Esophagus squamous epithelium (tissue), 5 donors: Measurements from ENCODE around the gene RREB1. TPM values are rescaled to one million over a fixed set of nuclear protein-coding genes. Genes with fewer than 3 reads are reported as not detected.

Experiments used
- DNase-seq: peaks from one replicate; lab custom pipeline; 2025; lab: John Stamatoyannopoulos, UW
- H3K27ac ChIP-seq, 4 donors: fragments of 200-600 bp; sonication (generic); one replicate each; pipeline ENCODE4 v1.5.1; 2016 to 2019; ENCODE audit warnings: mild to moderate bottlenecking in 1 of 4
- H3K27me3 ChIP-seq, 4 donors: fragments of 200-600 bp; sonication (generic); 1 replicate in 3 of 4; 2 replicates in 1 of 4; pipeline versions ENCODE4 v1.5.1 to v1.6.0; 2017 to 2021; ENCODE audit warnings: antibody characterized with exemption in 1 of 4
- H3K36me3 ChIP-seq, 3 donors: fragments of 200-600 bp; sonication (generic); one replicate each; pipeline ENCODE4 v1.5.1; 2016 to 2019
- H3K4me1 ChIP-seq, 3 donors: fragments of 200-600 bp; sonication (generic); one replicate each; pipeline ENCODE4 v1.5.1; 2017 to 2019
- H3K4me3 ChIP-seq, 4 donors: fragments of 200-600 bp; sonication (generic); 1 replicate in 3 of 4; 2 replicates in 1 of 4; pipeline ENCODE4 v1.5.1; 2016 to 2019; ENCODE audit warnings: mild to moderate bottlenecking in 2 of 4, moderate library complexity in 1 of 4
- H3K9me3 ChIP-seq, 3 donors: fragments of 200-600 bp; sonication (generic); one replicate each; pipeline ENCODE4 v1.5.1; 2016 to 2019
- CTCF ChIP-seq, 6 experiments: fragments of 450-650 bp in 4 of 6; fragments of 200-600 bp in 2 of 6; sonication (generic) in 2 of 6; IDR thresholded peaks; one replicate each; pipeline ENCODE4 v1.5.1; 2016 to 2019; ENCODE audit warnings: antibody characterized with exemption in 6 of 6, mild to moderate bottlenecking in 4 of 6, moderate library complexity in 4 of 6
- POLR2A ChIP-seq, 4 donors: fragments of 450-650 bp; IDR thresholded peaks; one replicate each; pipeline ENCODE4 v1.6.1; 2017; ENCODE audit warnings: antibody characterized with exemption in 4 of 4, mild to moderate bottlenecking in 4 of 4, moderate library complexity in 3 of 4
- WGBS, 2 donors: methylation state at CpG; one replicate each; pipeline ENCODE4 v1.1.5; 2018; 5-methylcytosine and 5-hydroxymethylcytosine counted together
- intact Hi-C: fragments of 100-400 bp; cut with DNase I; formaldehyde crosslinking; loops from one replicate; pipeline ENCODE4 v1.15.0; 2022
- total RNA-seq, 4 donors: library from RNA; depleted of rRNA; stranded (reverse); fragments of >200 nt; gene quantifications; one replicate each; pipeline ENCODE4 v1.1.0, GENCODE V29; 2016
- donor health status: DM: yes; HTN: yes; CAD: no.

RREB1 gene
- total RNA-seq, 4 donors from 2014 or later, result 41.7 to 79.6 (median 57.5) TPM

- Histone ChIP-seq H3K27me3 (no peaks in the 10 kb centered on the region), H3K27ac (peak overlapping the region in 2 of 4 donors; percentile 14 to 32), H3K36me3 (no peaks in the 10 kb centered on the region), H3K9me3 (no peaks in the 10 kb centered on the region), H3K4me1 (peaks cover 0 to 13% (median 0%) of the 10 kb centered on the region in 3 donors), H3K4me3 (no peak overlapping the region)
- intact Hi-C loops, result no loop called here
- DNase-seq, result no peak
- TF ChIP-seq POLR2A (IDR thresholded peaks at IDR 0.05), result no peak
- no peak for TF ChIP-seq CTCF (IDR thresholded peaks at IDR 0.05)
- WGBS, 2 donors, result 65 to 76% methylated on average over 9 of the region's 9 CpGs
Measured at GRCh38 chr6:7073821-7074525, 33.8 kb upstream of the RREB1 start.

GRCh38 chr6:7074870-7075269 is 32.9 kb upstream of the RREB1 start:
- intact Hi-C loops, result no loop called here

GRCh38 chr6:7075341-7076000 is 32.3 kb upstream of the RREB1 start:
- Histone ChIP-seq H3K9me3 (no peaks in the 10 kb centered on the region), H3K27ac (no peak overlapping the region), H3K27me3 (no peaks in the 10 kb centered on the region), H3K36me3 (no peaks in the 10 kb centered on the region), H3K4me3 (no peak overlapping the region), H3K4me1 (peaks cover 0 to 13% (median 0%) of the 10 kb centered on the region in 3 donors)
- intact Hi-C loops, result no loop called here
- TF ChIP-seq POLR2A (IDR thresholded peaks at IDR 0.05) (no peak), CTCF (IDR thresholded peaks at IDR 0.05) (no peak)
- 90 to 91% methylated on average over 7 of the region's 7 CpGs for WGBS, 2 donors
- DNase-seq, result no peak

More at GRCh38 chr6:7074870-7075269, 32.9 kb upstream of the RREB1 start:
- Histone ChIP-seq H3K27me3 (no peaks in the 10 kb centered on the region), H3K9me3 (no peaks in the 10 kb centered on the region), H3K27ac (no peak overlapping the region), H3K4me3 (no peak overlapping the region), H3K4me1 (peaks cover 0 to 13% (median 0%) of the 10 kb centered on the region in 3 donors), H3K36me3 (no peaks in the 10 kb centered on the region)
- 94 to 100% methylated on average over 3 of the region's 3 CpGs for WGBS, 2 donors
- TF ChIP-seq CTCF (IDR thresholded peaks at IDR 0.05) (no peak), POLR2A (IDR thresholded peaks at IDR 0.05) (no peak)
- DNase-seq, result no peak

GRCh38 chr6:7077856-7078255 is 29.9 kb upstream of the RREB1 start:
- intact Hi-C loops, result no loop called here
- TF ChIP-seq POLR2A (IDR thresholded peaks at IDR 0.05) (no peak), CTCF (IDR thresholded peaks at IDR 0.05) (no peak)
- no peaks in the 10 kb centered on the region for H3K9me3 ChIP-seq
- peaks cover 0 to 13% (median 0%) of the 10 kb centered on the region in 3 donors for H3K4me1 ChIP-seq
- H3K4me3 ChIP-seq, result no peak overlapping the region
- DNase-seq, result no peak
- H3K27ac ChIP-seq, result no peak overlapping the region
- no peaks in the 10 kb centered on the region for H3K27me3 ChIP-seq
- H3K36me3 ChIP-seq, result no peaks in the 10 kb centered on the region
- 83 to 87% methylated on average over 2 of the region's 2 CpGs for WGBS, 2 donors

- H3K27ac ChIP-seq, result no peak overlapping the region
- H3K9me3 ChIP-seq, result no peaks in the 10 kb centered on the region
- DNase-seq, result no peak
- WGBS, 2 donors, result 77 to 87% methylated on average over 6 of the region's 6 CpGs
- TF ChIP-seq POLR2A (IDR thresholded peaks at IDR 0.05) (no peak), CTCF (IDR thresholded peaks at IDR 0.05) (no peak)
- H3K36me3 ChIP-seq, result no peaks in the 10 kb centered on the region
- H3K4me1 ChIP-seq, result peaks cover 0 to 5% (median 0%) of the 10 kb centered on the region in 3 donors
- intact Hi-C loops, result no loop called here
- no peak overlapping the region for H3K4me3 ChIP-seq
- no peaks in the 10 kb centered on the region for H3K27me3 ChIP-seq
Measured at GRCh38 chr6:7078856-7079255, 28.9 kb upstream of the RREB1 start.
